Heart left ventricle (tissue), 16 donors: Measurements from ENCODE around the gene LRRC32. TPM values are rescaled to one million over a fixed set of nuclear protein-coding genes. Genes with fewer than 3 reads are reported as not detected.
A peak's percentile ranks its signal among the peaks of the same experiment; 100 is the strongest.

Source experiments
- ATAC-seq, 4 donors: fragments of 200-7000 bp; cut with Tn5 transposase; one replicate each; pipeline ENCODE4 v1.9.1; 2020 to 2022; ENCODE audit warnings: moderate library complexity in 4 of 4, mild to moderate bottlenecking in 3 of 4, moderate number of reproducible peaks in 1 of 4
- DNase-seq, 5 donors: peaks; one replicate each; pipeline ENCODE4 v3.0.0-alpha.2; 2020
- H3K27ac ChIP-seq, 12 donors: fragments of 200-600 bp; sonication (generic) in 4 of 12; one replicate each; pipeline versions ENCODE4 v1.5.0 to v1.8.0; 2016 to 2022; ENCODE audit warnings: mild to moderate bottlenecking in 2 of 12
- H3K27me3 ChIP-seq, 9 donors: fragments of 200-600 bp; sonication (generic) in 2 of 9; one replicate each; pipeline versions ENCODE4 v1.5.1 to v1.8.0; 2016 to 2022; ENCODE audit warnings: mild to moderate bottlenecking in 3 of 9
- H3K36me3 ChIP-seq, 9 donors: fragments of 200-600 bp; sonication (generic) in 2 of 9; one replicate each; pipeline versions ENCODE4 v1.5.0 to v1.8.0; 2018 to 2022; ENCODE audit warnings: mild to moderate bottlenecking in 2 of 9
- H3K4me1 ChIP-seq, 12 donors: fragments of 200-600 bp; sonication (generic) in 4 of 12; one replicate each; pipeline versions ENCODE4 v1.5.0 to v1.8.0; 2016 to 2022; ENCODE audit warnings: mild to moderate bottlenecking in 3 of 12
- H3K4me3 ChIP-seq, 12 donors: fragments of 200-600 bp; sonication (generic) in 4 of 12; one replicate each; pipeline versions ENCODE4 v1.5.0 to v1.8.0; 2017 to 2022; ENCODE audit warnings: mild to moderate bottlenecking in 9 of 12, moderate library complexity in 4 of 12
- H3K9me3 ChIP-seq, 12 donors: fragments of 200-600 bp; sonication (generic) in 4 of 12; one replicate each; pipeline versions ENCODE4 v1.5.0 to v1.8.0; 2016 to 2022; ENCODE audit warnings: mild to moderate bottlenecking in 1 of 12
- POLR2A ChIP-seq, 2 donors: fragments of 450-650 bp; IDR thresholded peaks; one replicate each; pipeline ENCODE4 v1.6.1; 2017; ENCODE audit warnings: antibody characterized with exemption in 2 of 2, mild to moderate bottlenecking in 2 of 2, moderate library complexity in 2 of 2
- WGBS, 4 donors: extraction: QIAGEN DNeasy Blood & Tissue Kit in 2 of 4; methylation state at CpG; one replicate each; pipeline versions ENCODE4 v1.1.5 to v1.1.7; 2013 to 2018; 5-methylcytosine and 5-hydroxymethylcytosine counted together
- intact Hi-C, 10 donors: fragments of 100-400 bp; cut with DNase I; formaldehyde crosslinking; loops; one replicate each; pipeline versions ENCODE4 v1.11.1 to v1.14.2; 2022
- polyA plus RNA-seq, 2 donors: library from polyadenylated mRNA; stranded (reverse); fragments of 200-250 nt; gene quantifications; one replicate each; pipeline ENCODE4 v1.2.3, GENCODE V29; 2013
- total RNA-seq, 9 donors: library from RNA; depleted of rRNA in 2 of 9; stranded (reverse); fragments of >200 nt in 2 of 9; fragmentation: NEBNext Ultra II Directional in 3 of 9; extraction: Animal tissue kit (Norgen Biotek cat#: 25700) in 3 of 9; gene quantifications; one replicate each; pipeline versions ENCODE4 v1.1.0 to v1.2.4, GENCODE V29; 2016 to 2023
- TF ChIP-seq, protein P1 (sequence below), 12 donors: fragments of 200-600 bp; sonication (generic) in 4 of 12; IDR thresholded peaks; one replicate each; pipeline versions ENCODE4 v1.5.0 to v1.8.0; 2018 to 2022; ENCODE audit warnings: antibody characterized with exemption in 12 of 12, mild to moderate bottlenecking in 5 of 12
- donor health status: ischemic (EF 13 %, LVEDD 7.1; RV severe dilation, severe dysfunction).
- donor health status: healthy with polysubstance abuse.
- donor health status: DM: no; HTN: yes; CAD: no.
- donor health status: DM: no; HTN: no; CAD: no.
- donor health status: ischemic (EF 25% LVEDD 6.9; RV normal size, moderate dysfunction).
- donor health status: ischemic (EF 25% LVEDD 5.7; RV mildly dilated, moderate dysfunction).
- donor health status: healthy.
- donor health status: DM: yes; HTN: yes; CAD: no.
- donor health status: ischemic (EF 35%, LVEDD 5.7; RV mildly dilated, moderate dysfunction).
- donor health status: nonischemic (EF 11% LVEDD 7.7; RV severe dilation, severe dysfunction).
- donor health status: DM: yes; HTN: yes; CAD: no.
- donor health status: PGD.
- donor health status: ischemic (EF 29% LVEDD 5.4; RV normal size, mild dysfunction).
- donor health status: nonischemic (EF 23%, LVEDD 6.1; RV moderate dilation, normal function).

LRRC32 gene
- total and polyA plus RNA-seq, 11 donors: 20.1 to 79.0 (median 44.6) TPM

DNA sequence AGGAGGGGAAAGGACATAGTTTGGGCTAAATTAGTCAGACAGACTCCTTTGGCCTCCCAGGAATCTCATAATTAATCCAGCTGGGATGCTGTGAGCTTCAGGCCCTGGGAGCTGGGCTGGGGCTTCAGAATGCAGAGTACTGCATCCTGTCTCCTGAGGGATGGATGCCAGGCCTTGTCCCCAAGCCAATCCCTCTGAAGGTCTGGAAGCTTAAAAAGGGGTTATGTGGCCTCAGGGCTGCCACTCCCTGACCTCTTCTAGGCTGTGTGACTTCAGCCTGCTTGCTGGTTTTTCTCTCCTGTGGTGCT is 6.9 kb upstream of the LRRC32 start:
- no peak for ATAC-seq
- Histone ChIP-seq H3K9me3 (no peaks in the 10 kb centered on the region), H3K4me3 (no peak overlapping the region), H3K4me1 (peaks cover 0 to 35% (median 15%) of the 10 kb centered on the region in 12 donors), H3K36me3 (no peaks in the 10 kb centered on the region), H3K27ac (peak overlapping the region in 2 of 12 donors; percentile 5 to 13), H3K27me3 (no peaks in the 10 kb centered on the region)
- DNase-seq: no peak
- intact Hi-C loops: loop anchor here in 3 of 10 donors (5.0 kb wide), 4 partner anchors 120 to 470 kb away; partner anchors contain the start of gene WNT11 (in 1 of the 3)
- TF ChIP-seq, protein P1, sequence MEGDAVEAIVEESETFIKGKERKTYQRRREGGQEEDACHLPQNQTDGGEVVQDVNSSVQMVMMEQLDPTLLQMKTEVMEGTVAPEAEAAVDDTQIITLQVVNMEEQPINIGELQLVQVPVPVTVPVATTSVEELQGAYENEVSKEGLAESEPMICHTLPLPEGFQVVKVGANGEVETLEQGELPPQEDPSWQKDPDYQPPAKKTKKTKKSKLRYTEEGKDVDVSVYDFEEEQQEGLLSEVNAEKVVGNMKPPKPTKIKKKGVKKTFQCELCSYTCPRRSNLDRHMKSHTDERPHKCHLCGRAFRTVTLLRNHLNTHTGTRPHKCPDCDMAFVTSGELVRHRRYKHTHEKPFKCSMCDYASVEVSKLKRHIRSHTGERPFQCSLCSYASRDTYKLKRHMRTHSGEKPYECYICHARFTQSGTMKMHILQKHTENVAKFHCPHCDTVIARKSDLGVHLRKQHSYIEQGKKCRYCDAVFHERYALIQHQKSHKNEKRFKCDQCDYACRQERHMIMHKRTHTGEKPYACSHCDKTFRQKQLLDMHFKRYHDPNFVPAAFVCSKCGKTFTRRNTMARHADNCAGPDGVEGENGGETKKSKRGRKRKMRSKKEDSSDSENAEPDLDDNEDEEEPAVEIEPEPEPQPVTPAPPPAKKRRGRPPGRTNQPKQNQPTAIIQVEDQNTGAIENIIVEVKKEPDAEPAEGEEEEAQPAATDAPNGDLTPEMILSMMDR (IDR thresholded peaks at IDR 0.05): no peak
- TF ChIP-seq POLR2A (IDR thresholded peaks at IDR 0.05): no peak

DNA sequence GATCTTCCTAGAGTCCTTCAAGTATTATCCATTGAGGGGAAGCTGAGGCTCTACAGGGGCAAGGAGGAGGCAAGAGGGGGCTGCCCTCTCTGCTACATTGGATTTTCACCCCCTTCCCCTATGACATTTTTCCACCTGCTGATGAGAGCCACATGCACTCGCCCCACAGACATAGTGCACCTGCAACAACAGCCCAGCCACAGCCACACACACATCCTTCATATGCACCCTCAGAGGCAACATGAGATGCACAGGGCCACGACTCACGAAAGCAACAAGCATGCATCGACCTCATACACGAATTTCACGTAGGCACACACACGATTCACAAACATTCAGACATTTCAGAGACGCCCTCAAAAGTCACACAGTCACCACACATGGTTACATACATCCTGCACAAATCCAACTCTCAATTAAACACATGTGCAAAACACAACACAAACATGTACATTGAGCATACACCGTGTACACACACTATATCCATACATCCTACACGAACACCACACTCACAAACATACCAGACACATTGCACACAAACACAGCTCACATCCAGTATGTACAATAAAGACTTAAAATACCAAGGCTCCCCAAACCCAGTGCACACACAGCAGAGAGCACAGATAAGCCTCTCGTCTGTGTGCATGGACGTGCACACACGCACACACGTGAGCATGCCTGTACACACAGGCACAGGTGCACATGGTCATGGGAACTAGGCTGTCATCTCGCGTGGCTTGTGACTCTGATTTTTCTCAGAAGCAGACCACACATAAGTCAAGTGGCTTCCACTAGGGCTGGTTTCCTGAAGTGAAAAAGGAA is 6.3 kb upstream of the LRRC32 start:
- peak overlapping the region in 1 of 12 donors; percentile 13 for H3K27ac ChIP-seq
- WGBS, 4 donors: 81 to 90% (median 86%) methylated on average over 16 of the region's 16 CpGs
- ATAC-seq (no peak), DNase-seq (no peak)
- no peak overlapping the region for H3K4me3 ChIP-seq
- peaks cover 0 to 41% (median 21%) of the 10 kb centered on the region in 12 donors for H3K4me1 ChIP-seq
- H3K9me3 ChIP-seq: no peaks in the 10 kb centered on the region
- TF ChIP-seq, protein P1 (IDR thresholded peaks at IDR 0.05): no peak
- no peak for TF ChIP-seq POLR2A (IDR thresholded peaks at IDR 0.05)
- no peaks in the 10 kb centered on the region for H3K27me3 ChIP-seq
- intact Hi-C loops: loop anchor here in 3 of 10 donors (5.0 kb wide), 4 partner anchors 120 to 470 kb away; partner anchors contain the start of gene WNT11 (in 1 of the 3)
- no peaks in the 10 kb centered on the region for H3K36me3 ChIP-seq

DNA sequence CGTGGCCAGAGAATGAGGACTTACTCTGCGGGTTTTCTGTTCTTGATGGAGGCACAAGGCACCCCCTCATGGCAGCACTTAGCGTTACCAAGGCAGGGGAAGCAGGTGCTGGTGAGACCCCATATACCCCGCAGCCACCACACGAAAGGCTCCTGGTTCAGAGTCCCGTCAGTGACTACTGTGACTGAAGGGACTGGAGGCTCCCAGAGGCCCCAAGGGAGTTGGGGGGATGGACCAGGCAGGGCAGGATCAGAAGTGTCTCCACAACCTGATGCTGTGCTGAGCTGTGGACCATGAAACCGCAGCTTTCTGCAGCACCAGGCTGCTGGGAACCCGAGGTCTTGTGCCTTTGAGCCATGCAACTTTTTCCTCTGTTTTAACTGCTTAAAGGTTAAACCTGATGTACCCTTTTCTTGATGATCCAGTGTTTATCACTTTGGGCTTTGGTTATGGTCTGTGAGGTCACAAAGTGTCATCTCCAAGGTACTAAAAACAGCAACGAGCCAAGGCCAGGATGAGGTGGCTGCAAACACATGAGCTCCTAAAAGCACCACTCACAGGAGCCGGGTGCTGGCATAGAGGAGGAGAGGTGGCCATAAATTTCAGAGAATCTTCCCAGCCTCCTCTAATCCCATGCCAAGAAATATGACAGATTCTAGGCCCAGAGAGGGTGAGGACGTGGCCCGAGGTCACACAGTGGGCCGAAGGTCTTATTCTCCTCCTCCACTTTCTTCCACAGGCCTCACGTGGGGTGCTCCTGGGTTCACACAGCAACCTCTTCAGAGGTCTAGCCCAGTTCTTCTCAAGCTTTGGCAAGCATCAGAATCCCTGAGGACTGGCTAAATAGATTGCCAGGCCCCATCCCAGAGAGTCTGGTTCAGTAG is 4.2 kb upstream of the LRRC32 start:
- Histone ChIP-seq H3K9me3 (no peaks in the 10 kb centered on the region), H3K27ac (no peak overlapping the region), H3K36me3 (no peaks in the 10 kb centered on the region), H3K4me1 (peaks cover 0 to 49% (median 32%) of the 10 kb centered on the region in 12 donors), H3K27me3 (peaks cover 0 to 11% (median 0%) of the 10 kb centered on the region in 9 donors), H3K4me3 (no peak overlapping the region)
- intact Hi-C loops: loop anchor here in 3 of 10 donors (5.0 kb wide), 6 partner anchors 42 to 467 kb away; partner anchors contain the start of gene WNT11 (in 1 of the 3)
- ATAC-seq: no peak
- 80 to 89% (median 83%) methylated on average over 12 to 14 of the region's 14 CpGs for WGBS, 4 donors
- TF ChIP-seq, protein P1 (IDR thresholded peaks at IDR 0.05): no peak
- no peak for TF ChIP-seq POLR2A (IDR thresholded peaks at IDR 0.05)
- peak in 1 of 5 donors; percentile 4 for DNase-seq
